Caco-2 (cell line): ENCODE results near the gene ITM2C. TPM values are rescaled to one million over a fixed set of nuclear protein-coding genes. Genes with fewer than 3 reads are reported as not detected.

Source experiments
- BruUV-seq: library from RNA; stranded (reverse); fragments of 400-500 nt; replicated peaks from 2 replicates; lab custom pipeline; 2021; lab: Mats Ljungman, UMichigan
- CTCF ChIA-PET: fragments of 300-600 bp; sonication (Branson Sonifier 250); formaldehyde crosslinking; loops from one replicate; lab custom pipeline; 2022; ENCODE audit warnings: antibody characterized with exemption; lab: Charles Lee
- POLR2A ChIA-PET: fragments of 300-600 bp; sonication (Branson Sonifier 250); formaldehyde crosslinking; loops from one replicate; lab custom pipeline; 2022; ENCODE audit warnings: antibody characterized with exemption; lab: Charles Lee
- DNase-seq, 2 experiments: peaks; one replicate each; pipeline versions ENCODE4 v3.0.0 to v3.0.0-alpha.2; 2020 to 2022
- H3K27me3 ChIP-seq: replicated peaks from 2 replicates; pipeline ENCODE4 v1.6.0; 2011; ENCODE audit warnings: low read length; ENCODE audit not compliant: control insufficient read depth, insufficient read depth
- H3K36me3 ChIP-seq: 2 replicates; pipeline ENCODE4 v1.5.1; 2011; ENCODE audit warnings: low read length; ENCODE audit not compliant: control insufficient read depth, insufficient read depth
- H3K4me1 ChIP-seq: fragments of 250-450 bp; sonication (Bioruptor Pico); 2 replicates; pipeline ENCODE4 v1.5.1; 2020; ENCODE audit warnings: mild to moderate bottlenecking
- H3K4me3 ChIP-seq: 2 replicates; pipeline ENCODE4 v1.5.1; 2011; ENCODE audit warnings: low read depth, mild to moderate bottlenecking, control low read depth, low read length
- H3K9me3 ChIP-seq: fragments of 250-450 bp; sonication (Bioruptor Pico); 2 replicates; pipeline ENCODE4 v1.5.1; 2020; ENCODE audit warnings: mild to moderate bottlenecking, moderate library complexity
- H3K27ac Mint-ChIP-seq: one replicate; pipeline ENCODE4 v1.8.0; 2022; ENCODE audit warnings: mixed read lengths; ENCODE audit not compliant: unreplicated experiment
- H3K27me3 Mint-ChIP-seq: one replicate; pipeline ENCODE4 v1.8.0; 2022; ENCODE audit warnings: mixed read lengths; ENCODE audit not compliant: insufficient read depth, unreplicated experiment
- H3K36me3 Mint-ChIP-seq: one replicate; pipeline ENCODE4 v1.8.0; 2022; ENCODE audit warnings: mild to moderate bottlenecking, mixed read lengths; ENCODE audit not compliant: insufficient read depth, unreplicated experiment
- H3K4me1 Mint-ChIP-seq: one replicate; pipeline ENCODE4 v1.8.0; 2022; ENCODE audit warnings: low read depth, mixed read lengths; ENCODE audit not compliant: unreplicated experiment
- H3K4me3 Mint-ChIP-seq: one replicate; pipeline ENCODE4 v1.8.0; 2022; ENCODE audit warnings: mild to moderate bottlenecking, moderate library complexity, mixed read lengths; ENCODE audit not compliant: unreplicated experiment
- H3K9me3 Mint-ChIP-seq: one replicate; pipeline ENCODE4 v1.8.0; 2022; ENCODE audit warnings: mixed read lengths; ENCODE audit not compliant: unreplicated experiment
- intact Hi-C: fragments of 100-400 bp; cut with micrococcal nuclease; formaldehyde crosslinking; loops from one replicate; pipeline ENCODE4 v1.10.0; 2022; ENCODE audit not compliant: unreplicated experiment
- total RNA-seq: library from RNA; stranded (reverse); gene quantifications from 2 replicates; pipeline ENCODE4 v1.2.3, GENCODE V29; 2022
- TF ChIP-seq, protein P1 (sequence below), 2 experiments: fragments of 200-600 bp in 1 of 2; IDR thresholded peaks; 1 replicate in 1 of 2; 2 replicates in 1 of 2; pipeline versions ENCODE4 v1.5.1 to v1.8.0; 2011 to 2022; ENCODE audit warnings: antibody characterized with exemption in 1 of 2, control low read depth in 1 of 2, inconsistent platforms in 1 of 2, low read depth in 1 of 2, low read length in 1 of 2, mild to moderate bottlenecking in 1 of 2, moderate library complexity in 1 of 2; ENCODE audit not compliant: insufficient read depth in 1 of 2, severe bottlenecking in 1 of 2, unreplicated experiment in 1 of 2

The ITM2C gene
- total RNA-seq, 1 experiment from 2014 or later = 136 TPM

GRCh38 chr2:230922951-230923717 lies 58.4 kb downstream of the ITM2C start:
- no peak overlapping the region for H3K4me3 Mint-ChIP-seq

GRCh38 chr2:230924092-230924469 lies 59.3 kb downstream of the ITM2C start:
- Histone ChIP-seq H3K9me3 (no peaks in the 10 kb centered on the region), H3K4me3 (no peak overlapping the region), H3K36me3 (no peaks in the 10 kb centered on the region), H3K4me1 (no peaks in the 10 kb centered on the region), H3K27me3 (no peaks in the 10 kb centered on the region)
- Mint-ChIP-seq H3K27ac (no peak overlapping the region), H3K27me3 (no peaks in the 10 kb centered on the region), H3K4me1 (no peaks in the 10 kb centered on the region), H3K4me3 (no peak overlapping the region), H3K36me3 (no peaks in the 10 kb centered on the region), H3K9me3 (no peaks in the 10 kb centered on the region)
- POLR2A ChIA-PET = no interaction called here
- no TSS peak for BruUV-seq
- intact Hi-C loops = no loop called here
- no peak for DNase-seq
- CTCF ChIA-PET = interaction anchor here (0.6 to 1.3 kb wide), 3 partner anchors 61 to 100 kb away, joined by 3 to 4 read pairs (median 4); no protein-coding TSS in a partner anchor
- TF ChIP-seq, protein P1, sequence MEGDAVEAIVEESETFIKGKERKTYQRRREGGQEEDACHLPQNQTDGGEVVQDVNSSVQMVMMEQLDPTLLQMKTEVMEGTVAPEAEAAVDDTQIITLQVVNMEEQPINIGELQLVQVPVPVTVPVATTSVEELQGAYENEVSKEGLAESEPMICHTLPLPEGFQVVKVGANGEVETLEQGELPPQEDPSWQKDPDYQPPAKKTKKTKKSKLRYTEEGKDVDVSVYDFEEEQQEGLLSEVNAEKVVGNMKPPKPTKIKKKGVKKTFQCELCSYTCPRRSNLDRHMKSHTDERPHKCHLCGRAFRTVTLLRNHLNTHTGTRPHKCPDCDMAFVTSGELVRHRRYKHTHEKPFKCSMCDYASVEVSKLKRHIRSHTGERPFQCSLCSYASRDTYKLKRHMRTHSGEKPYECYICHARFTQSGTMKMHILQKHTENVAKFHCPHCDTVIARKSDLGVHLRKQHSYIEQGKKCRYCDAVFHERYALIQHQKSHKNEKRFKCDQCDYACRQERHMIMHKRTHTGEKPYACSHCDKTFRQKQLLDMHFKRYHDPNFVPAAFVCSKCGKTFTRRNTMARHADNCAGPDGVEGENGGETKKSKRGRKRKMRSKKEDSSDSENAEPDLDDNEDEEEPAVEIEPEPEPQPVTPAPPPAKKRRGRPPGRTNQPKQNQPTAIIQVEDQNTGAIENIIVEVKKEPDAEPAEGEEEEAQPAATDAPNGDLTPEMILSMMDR (IDR thresholded peaks at IDR 0.05; ENCODE audit: insufficient read depth in 1 of 2, low read depth in 1 of 2, low read length in 1 of 2, severe bottlenecking in 1 of 2, unreplicated experiment in 1 of 2) = no peak

More at GRCh38 chr2:230922951-230923717, 58.4 kb downstream of the ITM2C start:
- POLR2A ChIA-PET = no interaction called here
- Histone ChIP-seq H3K36me3 (no peaks in the 10 kb centered on the region), H3K27me3 (no peaks in the 10 kb centered on the region), H3K4me3 (no peak overlapping the region), H3K4me1 (no peaks in the 10 kb centered on the region), H3K9me3 (no peaks in the 10 kb centered on the region)
- no peaks in the 10 kb centered on the region for H3K9me3 Mint-ChIP-seq
- CTCF ChIA-PET = no interaction called here
- intact Hi-C loops = no loop called here
- DNase-seq = no peak
- H3K27ac Mint-ChIP-seq = no peak overlapping the region
- peaks cover under 1% of the 10 kb centered on the region for H3K27me3 Mint-ChIP-seq
- BruUV-seq = no TSS peak
- H3K36me3 Mint-ChIP-seq = no peaks in the 10 kb centered on the region
- no peaks in the 10 kb centered on the region for H3K4me1 Mint-ChIP-seq
- TF ChIP-seq, protein P1 (IDR thresholded peaks at IDR 0.05; ENCODE audit: insufficient read depth in 1 of 2, low read depth in 1 of 2, low read length in 1 of 2, severe bottlenecking in 1 of 2, unreplicated experiment in 1 of 2) = no peak

GRCh38 chr2:230924470-230925341 lies 60.0 kb downstream of the ITM2C start, which contains the start of gene GPR55:
GPR55 (minus strand) TSS chr2:230925242; CDS start chr2:230910962, 14,280 bp downstream.
- Histone ChIP-seq H3K4me3 (no peak within 1 kb of the TSS), H3K27me3 (no peaks in the 10 kb centered on the region), H3K36me3 (no peaks in the 10 kb centered on the region), H3K4me1 (no peaks in the 10 kb centered on the region), H3K9me3 (no peaks in the 10 kb centered on the region)
- POLR2A ChIA-PET = no interaction called here
- Mint-ChIP-seq H3K4me1 (no peaks in the 10 kb centered on the region), H3K27me3 (no peaks in the 10 kb centered on the region), H3K27ac (no peak within 1 kb of the TSS), H3K36me3 (no peaks in the 10 kb centered on the region), H3K4me3 (no peak within 1 kb of the TSS), H3K9me3 (no peaks in the 10 kb centered on the region)
- TF ChIP-seq, protein P1 (IDR thresholded peaks at IDR 0.05; ENCODE audit: insufficient read depth in 1 of 2, low read depth in 1 of 2, low read length in 1 of 2, severe bottlenecking in 1 of 2, unreplicated experiment in 1 of 2) = peak in 1 of 2 experiments; percentile 20
- DNase-seq = no peak
- BruUV-seq = no TSS peak
- intact Hi-C loops = no loop called here
- CTCF ChIA-PET = interaction anchor here (0.6 to 1.3 kb wide), 3 partner anchors 60 to 100 kb away, joined by 3 to 4 read pairs (median 4); no protein-coding TSS in a partner anchor
